Measurements from ENCODE around the gene ZNF521.

ZNF521 gene

GRCh38 chr18:25351777-25352628 lies at the start of gene ZNF521:
TSS of gene ZNF521 (minus strand) at chr18:25352166. CDS start at chr18:25350946, 1,220 bp downstream.
- peak; percentile 93 for DNase-seq (ENCODE audit: low spot score)

GRCh38 chr18:25399554-25399953 lies 47.6 kb upstream of the ZNF521 start:
- peak; percentile 18 for DNase-seq (ENCODE audit: low spot score)

GRCh38 chr18:25392192-25392591 lies 40.2 kb upstream of the ZNF521 start:
- DNase-seq (ENCODE audit: low spot score): no peak

- no peak for DNase-seq (ENCODE audit: low spot score)
These were observed 21.6 kb upstream of the ZNF521 start for GRCh38 chr18:25373432-25374179.

- no peak for DNase-seq (ENCODE audit: low spot score)
These were observed 18.4 kb upstream of the ZNF521 start for GRCh38 chr18:25370391-25370790.

GRCh38 chr18:25365242-25365641 lies 13.3 kb upstream of the ZNF521 start:
- DNase-seq (ENCODE audit: low spot score): no peak

GRCh38 chr18:25364732-25365131 lies 12.8 kb upstream of the ZNF521 start:
- DNase-seq (ENCODE audit: low spot score): no peak

DNA sequence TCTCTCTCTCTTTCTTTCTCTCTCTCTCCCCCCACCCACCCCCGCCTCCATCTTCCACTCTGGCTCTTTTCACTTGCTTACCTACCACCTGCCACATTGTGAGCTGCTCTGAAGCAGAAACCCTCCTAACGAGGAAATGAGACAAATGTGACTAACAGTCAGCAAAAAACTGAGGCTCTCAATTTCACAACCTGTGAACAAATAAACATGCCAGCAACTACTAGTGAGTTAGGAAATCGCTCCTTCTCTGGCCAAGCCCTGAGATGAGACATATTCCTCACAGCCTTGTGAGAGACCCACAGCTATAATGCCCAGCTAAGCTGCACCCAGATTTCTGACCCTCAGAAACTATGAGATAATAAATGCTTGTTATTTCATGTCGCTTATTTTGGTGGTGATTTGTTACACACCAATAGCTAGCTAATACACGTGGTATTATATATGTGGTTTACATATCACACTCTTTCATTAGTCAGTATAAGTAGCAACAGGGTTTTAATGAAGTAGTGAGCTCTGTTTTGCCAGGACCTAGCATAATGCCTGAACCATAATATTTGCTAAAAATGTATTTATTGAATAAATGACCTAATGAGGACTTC lies 8.4 kb upstream of the ZNF521 start:
- DNase-seq (ENCODE audit: low spot score): no peak

- no peak for DNase-seq (ENCODE audit: low spot score)
These were observed 1.1 kb upstream of the ZNF521 start for GRCh38 chr18:25353080-25353479.

GRCh38 chr18:25352629-25353005 lies 651 bp upstream of the ZNF521 start:
- DNase-seq (ENCODE audit: low spot score): no peak

- no peak for DNase-seq (ENCODE audit: low spot score)
These were observed 638 bp downstream of the ZNF521 start for GRCh38 chr18:25351280-25351775.

DNA sequence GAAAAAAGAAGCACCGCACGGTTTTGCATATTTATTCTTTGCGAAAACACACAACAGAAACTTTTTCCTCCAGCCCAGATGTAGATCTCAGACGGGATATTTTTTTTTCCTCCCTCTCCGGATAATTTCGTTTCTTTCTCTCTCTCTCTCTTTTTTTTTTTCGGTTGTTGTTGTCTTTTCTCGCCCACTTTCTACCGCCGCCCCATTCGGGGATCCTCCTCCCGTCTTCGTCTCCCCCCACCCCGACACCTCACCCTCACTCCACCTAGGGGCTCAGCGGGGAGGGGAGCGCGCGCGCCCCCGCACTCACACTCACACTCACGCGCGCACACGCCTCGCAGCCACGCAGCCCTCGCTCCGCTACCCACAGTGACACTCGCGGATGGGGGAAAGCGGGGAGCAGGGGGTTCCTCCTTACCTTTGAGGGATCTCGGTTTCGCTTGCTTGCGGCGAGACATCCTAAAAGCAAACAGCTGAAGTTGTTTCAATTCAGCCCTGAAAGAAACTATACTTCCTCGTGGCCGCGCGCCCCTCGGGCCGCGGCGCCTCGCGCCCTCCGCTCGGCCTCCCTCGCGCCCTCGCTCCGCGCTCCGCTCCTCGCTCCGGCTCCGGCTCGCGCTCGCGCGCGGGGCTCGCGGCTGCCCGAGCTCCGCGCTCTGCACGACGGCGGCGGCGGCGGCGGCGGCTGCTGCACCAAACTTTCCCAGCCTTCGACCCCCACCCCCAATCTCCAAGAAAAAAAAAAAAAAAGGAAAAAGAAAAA lies 1.3 kb downstream of the ZNF521 start:
- DNase-seq (ENCODE audit: low spot score): peak; percentile 67

DNA sequence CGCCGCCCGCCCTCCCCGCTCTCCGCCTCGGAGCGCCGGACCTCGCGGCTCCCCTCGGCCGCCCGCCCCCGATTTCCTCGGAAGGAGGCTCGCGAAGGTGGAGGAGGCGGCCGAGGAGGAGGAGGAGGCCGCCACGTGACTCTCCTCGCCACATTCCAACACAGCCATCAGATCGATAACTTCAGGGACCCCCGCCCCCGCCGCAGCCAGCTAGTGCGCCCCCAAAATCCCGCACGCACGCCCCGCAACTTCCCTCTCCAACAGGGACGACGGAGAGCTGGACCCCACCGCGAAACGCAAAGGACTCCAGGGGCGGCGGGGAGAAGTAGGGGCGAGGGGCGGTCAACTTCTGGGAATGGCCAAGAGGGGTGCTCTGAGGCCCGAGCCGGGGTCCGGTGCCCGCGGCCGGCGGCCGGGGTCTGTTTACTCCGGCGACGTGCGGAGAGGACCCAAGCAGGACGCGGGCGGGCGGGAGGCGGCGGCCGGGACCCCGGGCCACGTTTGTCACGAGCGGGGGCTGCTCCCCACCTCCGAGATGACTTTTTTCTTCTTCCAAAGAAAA lies 2.0 kb downstream of the ZNF521 start:
- peak; percentile 21 for DNase-seq (ENCODE audit: low spot score)

- DNase-seq (ENCODE audit: low spot score): peak; percentile 71
These were observed 2.6 kb downstream of the ZNF521 start for GRCh38 chr18:25349131-25349925.

DNA sequence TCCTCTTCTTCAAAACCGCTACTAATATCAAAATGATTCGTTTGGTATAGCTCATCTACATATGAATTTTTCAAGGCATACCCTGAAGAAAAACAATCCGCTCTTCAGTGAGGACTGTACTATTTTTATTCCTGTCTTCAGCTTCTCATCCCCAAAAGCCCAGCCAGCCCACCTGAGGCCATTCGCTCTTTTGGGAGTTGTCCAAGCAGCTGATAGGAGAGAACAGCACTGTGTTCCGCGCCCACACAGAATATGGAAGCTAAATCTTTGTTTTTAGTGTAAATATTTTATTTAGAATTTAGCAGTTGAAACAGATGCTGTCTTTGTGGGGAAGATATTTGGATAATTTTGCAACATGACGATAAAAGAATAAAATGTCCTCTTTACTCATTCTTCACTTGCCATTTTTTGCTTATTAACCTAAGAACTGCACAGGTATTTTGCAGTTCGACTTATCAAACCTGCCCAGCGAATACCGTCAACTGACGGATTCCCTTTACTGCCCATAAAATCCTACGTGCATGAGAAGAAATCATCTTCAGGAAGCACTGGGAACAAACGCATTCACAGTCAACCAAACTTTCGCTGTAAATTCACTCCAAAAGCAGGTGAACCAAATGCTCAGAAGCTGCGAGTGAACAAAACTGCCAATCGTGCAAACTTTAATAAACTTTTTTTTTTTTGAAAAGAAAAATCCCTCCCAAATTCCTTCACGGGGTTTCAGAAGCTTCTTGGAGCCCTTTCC lies 3.4 kb downstream of the ZNF521 start:
- no peak for DNase-seq (ENCODE audit: low spot score)

GRCh38 chr18:25346561-25346960 lies 5.4 kb downstream of the ZNF521 start:
- DNase-seq (ENCODE audit: low spot score): no peak

GRCh38 chr18:25345081-25345866 lies 6.7 kb downstream of the ZNF521 start:
- DNase-seq (ENCODE audit: low spot score): peak; percentile 38

GRCh38 chr18:25341831-25342230 lies 10.1 kb downstream of the ZNF521 start:
- DNase-seq (ENCODE audit: low spot score): no peak

DNA sequence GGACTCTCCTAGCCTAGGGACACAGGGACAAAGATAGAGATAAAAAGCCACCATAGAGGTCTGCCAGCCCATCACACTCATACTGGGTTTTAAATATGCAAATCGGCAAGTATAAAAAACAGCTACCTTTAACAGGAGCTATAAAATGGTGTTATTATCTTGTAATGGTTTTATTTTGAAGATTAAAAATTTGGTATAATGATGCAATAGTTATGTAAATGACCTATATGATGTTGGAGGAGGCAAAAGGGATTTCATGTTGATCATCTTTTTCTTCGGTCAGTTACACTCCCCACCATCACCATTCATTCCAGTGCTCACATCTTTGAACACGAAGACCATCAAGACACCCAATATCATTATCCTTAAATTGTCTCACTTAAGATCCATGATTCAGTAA lies 11.2 kb downstream of the ZNF521 start:
- no peak for DNase-seq (ENCODE audit: low spot score)

Measured in AG20443 (cell line).